Erythroblast (primary cell): ENCODE results near the gene FAM20C.

ENCODE experiments used
- GATA1 ChIP-seq: IDR thresholded peaks from 2 replicates; pipeline ENCODE4 v1.6.1; 2011; ENCODE audit warnings: low read depth, mild to moderate bottlenecking, control low read depth, low read length, moderate library complexity
- POLR2A ChIP-seq: IDR thresholded peaks from 2 replicates; pipeline ENCODE4 v1.6.1; 2011; ENCODE audit warnings: mild to moderate bottlenecking, low read length

- TF ChIP-seq POLR2A: no peak
- TF ChIP-seq GATA1: no peak
Measured at GRCh38 chr7:171364-171904, 20.9 kb upstream of the FAM20C start.
